Measurements from ENCODE around the gene EDAR.

- TF ChIP-seq POLR2A (IDR thresholded peaks at IDR 0.05; ENCODE audit: low read length): no peak
- TF ChIP-seq KDM1A (IDR thresholded peaks at IDR 0.05; ENCODE audit: low read depth): no peak
- TF ChIP-seq CTCF (IDR thresholded peaks at IDR 0.05): no peak
- TF ChIP-seq MAX (IDR thresholded peaks at IDR 0.05): no peak
Measured at GRCh38 chr2:108975613-108976435, 13.2 kb downstream of the EDAR start.
